ENCODE measurements around the gene TMEM178A. TPM values are rescaled to one million over a fixed set of nuclear protein-coding genes. Genes with fewer than 3 reads are reported as not detected.
"Not testable (repeated sequence)": the region's sequence is repeated elsewhere in the genome, so short reads cannot be mapped to it uniquely, and the experiment has no call there.

The TMEM178A gene
- polyA plus RNA-seq, 12 donors, result 9.4 to 24.9 (median 15.3) TPM; not detected in 1

GRCh38 chr2:39646267-39646666 lies 19.4 kb upstream of the TMEM178A start:
- DNase-seq, result no peak

- no peak for DNase-seq
Measured at GRCh38 chr2:39647104-39647765, 18.5 kb upstream of the TMEM178A start.

GRCh38 chr2:39648580-39648979 lies 17.1 kb upstream of the TMEM178A start:
- DNase-seq, result no peak

- DNase-seq, result no peak
Measured at GRCh38 chr2:39649511-39649910, 16.2 kb upstream of the TMEM178A start.

- DNase-seq, result no peak
Measured at GRCh38 chr2:39650468-39650867, 15.2 kb upstream of the TMEM178A start.

GRCh38 chr2:39656215-39656614 lies 9.5 kb upstream of the TMEM178A start:
- DNase-seq, result not testable (repeated sequence)

GRCh38 chr2:39657287-39657937 lies 8.3 kb upstream of the TMEM178A start:
- DNase-seq, result no peak

- DNase-seq, result no peak
Measured at GRCh38 chr2:39658371-39658770, 7.3 kb upstream of the TMEM178A start.

- no peak for DNase-seq
Measured at GRCh38 chr2:39659765-39660611, 5.7 kb upstream of the TMEM178A start.

- no peak for DNase-seq
Measured at GRCh38 chr2:39660612-39661236, 5.0 kb upstream of the TMEM178A start.

- no peak for DNase-seq
Measured at GRCh38 chr2:39661826-39662225, 3.9 kb upstream of the TMEM178A start.

GRCh38 chr2:39663187-39663930 lies 2.4 kb upstream of the TMEM178A start:
- no peak for DNase-seq

- DNase-seq, result no peak
Measured at GRCh38 chr2:39664232-39664887, 1.4 kb upstream of the TMEM178A start.

GRCh38 chr2:39664888-39665591 lies 677 bp upstream of the TMEM178A start:
- DNase-seq, result no peak

- no peak for DNase-seq
Measured at GRCh38 chr2:39666491-39667101, 879 bp downstream of the TMEM178A start.

GRCh38 chr2:39667104-39667885 lies 1.6 kb downstream of the TMEM178A start:
- no peak for DNase-seq

GRCh38 chr2:39667886-39668276 lies 2.2 kb downstream of the TMEM178A start:
- no peak for DNase-seq

GRCh38 chr2:39668576-39669080 lies 2.9 kb downstream of the TMEM178A start:
- DNase-seq, result no peak

- DNase-seq, result no peak
Measured at GRCh38 chr2:39671604-39672003, 5.9 kb downstream of the TMEM178A start.
